NCI-H2171 (cell line): ENCODE results near the gene MAP3K4.

Source experiments
- DNase-seq: peaks from one replicate; lab custom pipeline; 2025; lab: John Stamatoyannopoulos, UW

Gene MAP3K4, protein sequence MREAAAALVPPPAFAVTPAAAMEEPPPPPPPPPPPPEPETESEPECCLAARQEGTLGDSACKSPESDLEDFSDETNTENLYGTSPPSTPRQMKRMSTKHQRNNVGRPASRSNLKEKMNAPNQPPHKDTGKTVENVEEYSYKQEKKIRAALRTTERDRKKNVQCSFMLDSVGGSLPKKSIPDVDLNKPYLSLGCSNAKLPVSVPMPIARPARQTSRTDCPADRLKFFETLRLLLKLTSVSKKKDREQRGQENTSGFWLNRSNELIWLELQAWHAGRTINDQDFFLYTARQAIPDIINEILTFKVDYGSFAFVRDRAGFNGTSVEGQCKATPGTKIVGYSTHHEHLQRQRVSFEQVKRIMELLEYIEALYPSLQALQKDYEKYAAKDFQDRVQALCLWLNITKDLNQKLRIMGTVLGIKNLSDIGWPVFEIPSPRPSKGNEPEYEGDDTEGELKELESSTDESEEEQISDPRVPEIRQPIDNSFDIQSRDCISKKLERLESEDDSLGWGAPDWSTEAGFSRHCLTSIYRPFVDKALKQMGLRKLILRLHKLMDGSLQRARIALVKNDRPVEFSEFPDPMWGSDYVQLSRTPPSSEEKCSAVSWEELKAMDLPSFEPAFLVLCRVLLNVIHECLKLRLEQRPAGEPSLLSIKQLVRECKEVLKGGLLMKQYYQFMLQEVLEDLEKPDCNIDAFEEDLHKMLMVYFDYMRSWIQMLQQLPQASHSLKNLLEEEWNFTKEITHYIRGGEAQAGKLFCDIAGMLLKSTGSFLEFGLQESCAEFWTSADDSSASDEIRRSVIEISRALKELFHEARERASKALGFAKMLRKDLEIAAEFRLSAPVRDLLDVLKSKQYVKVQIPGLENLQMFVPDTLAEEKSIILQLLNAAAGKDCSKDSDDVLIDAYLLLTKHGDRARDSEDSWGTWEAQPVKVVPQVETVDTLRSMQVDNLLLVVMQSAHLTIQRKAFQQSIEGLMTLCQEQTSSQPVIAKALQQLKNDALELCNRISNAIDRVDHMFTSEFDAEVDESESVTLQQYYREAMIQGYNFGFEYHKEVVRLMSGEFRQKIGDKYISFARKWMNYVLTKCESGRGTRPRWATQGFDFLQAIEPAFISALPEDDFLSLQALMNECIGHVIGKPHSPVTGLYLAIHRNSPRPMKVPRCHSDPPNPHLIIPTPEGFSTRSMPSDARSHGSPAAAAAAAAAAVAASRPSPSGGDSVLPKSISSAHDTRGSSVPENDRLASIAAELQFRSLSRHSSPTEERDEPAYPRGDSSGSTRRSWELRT (N-terminal part only)

DNA sequence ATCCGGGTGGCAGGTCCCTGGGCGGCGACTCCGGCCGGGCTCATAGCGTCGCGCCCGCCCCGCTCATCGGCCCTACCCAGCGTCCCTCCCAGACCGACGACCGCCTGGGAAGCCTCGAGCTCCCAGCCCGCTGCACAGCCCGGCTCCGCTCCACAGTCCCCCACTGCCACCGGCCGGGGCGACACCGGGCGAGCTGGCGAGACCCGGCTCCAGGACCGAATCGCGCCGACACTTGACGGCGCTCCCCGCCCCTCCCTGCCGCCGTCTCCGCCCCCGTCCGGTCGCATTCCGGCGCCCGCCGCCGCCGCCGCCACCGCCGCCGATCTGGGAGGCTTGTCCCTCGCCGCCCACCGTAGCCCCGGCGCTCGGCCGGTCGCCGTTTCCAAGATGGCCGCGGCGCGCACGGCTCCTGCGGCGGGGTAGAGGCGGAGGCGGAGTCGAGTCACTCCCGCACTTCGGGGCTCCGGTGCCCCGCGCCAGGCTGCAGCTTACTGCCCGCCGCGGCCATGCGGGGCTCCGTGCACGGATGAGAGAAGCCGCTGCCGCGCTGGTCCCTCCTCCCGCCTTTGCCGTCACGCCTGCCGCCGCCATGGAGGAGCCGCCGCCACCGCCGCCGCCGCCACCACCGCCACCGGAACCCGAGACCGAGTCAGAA is at the start of gene MAP3K4:
Gene MAP3K4 (plus strand): TSS at position 364 of the 655 bp plus-strand sequence. CDS start 163 bp downstream, at position 527.
- DNase-seq = peak; percentile 66

GRCh38 chr6:160943997-160944396 is 47.6 kb upstream of the MAP3K4 start:
- DNase-seq = no peak

- DNase-seq = no peak
Measured at GRCh38 chr6:160945516-160946177, 45.9 kb upstream of the MAP3K4 start.

DNA sequence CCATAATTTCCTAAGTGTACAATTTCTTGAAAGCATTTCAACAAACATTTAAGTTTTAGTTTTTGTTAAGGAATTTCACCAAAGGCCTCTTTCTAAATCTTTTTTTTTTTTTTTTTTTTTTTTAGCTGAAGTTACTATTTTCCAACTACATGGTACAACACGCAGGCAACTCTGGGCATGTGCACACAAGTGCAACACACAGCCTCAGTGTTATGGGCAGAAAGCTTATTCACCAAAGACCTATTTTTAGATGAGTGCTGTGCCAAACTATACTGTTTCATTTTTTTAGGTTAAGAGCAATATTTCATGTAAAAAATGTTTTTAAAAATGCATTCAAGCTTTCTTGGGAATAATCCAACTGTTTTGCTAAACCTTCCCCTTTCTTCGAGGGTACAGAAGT is 42.0 kb upstream of the MAP3K4 start:
- no peak for DNase-seq

- DNase-seq = no peak
Measured at GRCh38 chr6:160950507-160950906, 41.1 kb upstream of the MAP3K4 start.

DNA sequence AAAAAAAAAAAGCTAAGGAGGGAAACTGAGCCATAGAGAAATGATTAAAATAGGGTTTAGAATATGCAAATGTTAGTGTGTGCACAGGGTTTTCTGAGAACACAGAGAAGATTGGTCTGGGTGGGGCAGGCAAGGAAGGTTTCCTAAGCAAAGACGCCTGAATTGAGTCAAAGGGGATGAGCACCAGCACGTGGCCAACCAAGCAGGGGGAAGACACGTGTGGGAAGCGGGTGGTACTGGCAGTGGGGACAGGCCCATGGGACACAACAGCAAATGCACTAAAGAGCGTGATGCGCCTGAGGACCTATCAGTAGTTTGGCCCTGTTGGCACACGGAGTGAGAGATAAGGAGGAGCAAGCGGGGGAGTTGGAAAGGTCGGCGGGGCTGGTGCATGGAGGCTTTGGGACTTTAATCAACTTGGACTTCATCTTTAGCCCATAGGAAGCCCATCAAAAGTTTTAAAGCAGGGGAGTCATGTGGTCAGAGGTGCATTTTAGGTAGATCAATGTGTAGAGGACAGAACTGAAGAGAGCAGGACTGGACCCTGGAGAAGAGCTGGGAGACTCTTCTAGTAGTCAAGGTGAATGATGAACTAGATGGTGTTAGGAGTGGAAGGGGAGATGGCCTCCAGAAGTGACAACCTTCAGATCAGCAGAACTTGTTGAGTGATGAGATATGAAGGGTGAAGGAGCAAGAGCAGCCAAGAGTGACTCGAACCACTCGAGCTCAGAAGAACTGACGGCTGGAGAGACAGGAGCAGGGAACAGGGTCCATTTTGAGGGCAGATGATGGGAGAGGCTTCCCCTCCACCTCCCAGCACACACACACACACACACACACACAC is 40.2 kb upstream of the MAP3K4 start:
- DNase-seq = no peak

DNA sequence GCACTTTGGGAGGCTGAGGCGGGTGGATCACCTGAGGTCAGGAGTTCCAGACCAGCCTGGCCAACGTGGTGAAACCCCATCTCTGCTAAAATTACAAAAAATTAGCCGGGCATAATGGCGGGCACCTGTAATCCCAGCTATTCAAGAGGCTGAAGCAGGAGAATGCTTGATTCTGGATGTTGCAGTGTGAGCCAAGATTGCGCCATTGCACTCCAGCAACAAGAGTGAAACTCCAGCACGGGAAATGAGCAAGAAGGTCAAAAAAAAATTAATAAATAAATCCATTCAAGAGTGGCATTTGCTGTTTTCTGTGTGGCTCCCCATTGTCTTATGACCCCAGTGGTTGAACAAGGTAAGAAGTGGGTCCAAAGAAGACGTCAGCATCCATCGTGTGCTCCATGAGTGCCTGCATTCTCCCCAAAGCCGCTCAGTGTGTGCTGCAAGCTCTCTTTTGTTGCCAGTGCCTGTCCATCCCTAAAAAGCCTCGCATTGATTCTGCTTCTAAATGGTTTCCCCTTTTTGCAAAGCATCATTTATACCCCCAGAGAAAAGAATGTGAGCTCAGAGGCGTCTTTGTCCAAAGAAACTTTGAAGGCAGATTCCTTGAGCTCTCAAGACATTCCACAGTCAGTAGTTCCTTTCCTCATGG is 38.8 kb upstream of the MAP3K4 start:
- DNase-seq = no peak

- DNase-seq = no peak
Measured at GRCh38 chr6:160955508-160956295, 35.9 kb upstream of the MAP3K4 start.

- no peak for DNase-seq
Measured at GRCh38 chr6:160956300-160957035, 35.1 kb upstream of the MAP3K4 start.

DNA sequence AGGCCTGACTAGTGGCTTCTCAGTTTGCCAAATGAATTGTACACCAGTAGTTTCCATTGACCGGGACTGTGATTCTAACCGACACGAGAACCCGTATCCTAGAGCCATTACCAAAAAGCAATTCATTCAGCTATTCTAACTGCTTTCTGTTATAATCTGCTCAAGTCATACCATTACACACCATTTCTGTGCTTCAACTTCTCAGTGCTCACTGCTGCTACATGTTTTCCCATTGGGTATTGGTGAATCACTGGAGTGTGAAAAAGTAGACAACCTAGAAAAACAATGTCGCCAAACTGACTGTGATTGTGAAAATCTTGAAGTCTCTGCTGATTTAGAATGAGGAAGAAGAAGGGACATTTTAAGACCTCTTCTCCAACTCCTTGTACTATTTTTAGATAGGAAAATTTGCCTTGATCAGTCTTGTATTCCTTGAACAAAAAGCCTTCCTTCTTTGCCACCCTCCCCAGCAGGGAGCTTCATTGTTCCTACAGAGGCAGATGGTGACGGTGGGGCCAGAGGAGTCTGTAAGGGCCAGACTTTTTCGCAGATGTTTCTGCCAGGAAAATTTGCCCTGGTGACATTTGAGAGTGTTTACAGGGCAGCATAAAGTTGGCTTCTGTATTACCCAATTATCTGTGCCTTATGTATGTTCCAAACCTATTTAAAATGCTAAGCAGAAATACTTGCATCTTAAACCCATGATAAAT is 31.7 kb upstream of the MAP3K4 start:
- peak; percentile 91 for DNase-seq

- no peak for DNase-seq
Measured at GRCh38 chr6:160960839-160961238, 30.7 kb upstream of the MAP3K4 start.

DNA sequence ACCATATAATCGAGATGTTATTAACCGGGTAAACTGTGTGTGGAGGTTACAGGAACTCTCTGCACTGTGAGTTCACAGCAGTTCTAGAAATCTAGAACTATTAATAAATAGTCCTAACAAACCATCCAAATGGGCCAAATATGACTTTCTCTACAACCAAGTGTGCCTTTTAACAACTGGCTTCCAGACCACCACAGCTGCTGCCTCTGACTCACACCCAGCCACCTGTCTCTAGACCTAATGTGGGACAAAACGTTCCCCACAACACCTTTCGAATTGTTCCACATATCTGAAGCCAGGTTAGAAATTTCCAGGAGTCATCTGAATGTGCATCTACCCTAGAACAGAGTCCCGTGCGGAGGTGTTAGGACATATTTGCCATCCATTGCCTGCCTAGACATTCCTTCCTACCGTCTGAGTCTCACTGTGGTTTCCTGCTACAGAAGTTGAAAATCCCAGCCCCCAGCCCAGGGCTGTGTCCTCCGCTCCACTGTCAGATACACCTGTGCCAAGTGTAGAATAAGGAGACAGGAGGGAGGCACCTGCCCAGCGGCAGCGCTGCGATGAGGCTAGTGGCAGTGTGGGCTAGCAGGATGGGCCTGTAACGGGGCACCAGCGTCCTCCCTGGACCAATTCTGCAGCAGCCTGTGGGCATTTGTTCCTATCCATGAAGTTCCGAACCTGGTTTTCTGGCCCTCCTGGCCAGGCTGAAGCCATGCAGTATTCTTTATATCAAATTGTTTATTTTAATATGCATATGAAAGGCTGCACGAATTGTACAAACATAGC is 28.5 kb upstream of the MAP3K4 start:
- DNase-seq = no peak

DNA sequence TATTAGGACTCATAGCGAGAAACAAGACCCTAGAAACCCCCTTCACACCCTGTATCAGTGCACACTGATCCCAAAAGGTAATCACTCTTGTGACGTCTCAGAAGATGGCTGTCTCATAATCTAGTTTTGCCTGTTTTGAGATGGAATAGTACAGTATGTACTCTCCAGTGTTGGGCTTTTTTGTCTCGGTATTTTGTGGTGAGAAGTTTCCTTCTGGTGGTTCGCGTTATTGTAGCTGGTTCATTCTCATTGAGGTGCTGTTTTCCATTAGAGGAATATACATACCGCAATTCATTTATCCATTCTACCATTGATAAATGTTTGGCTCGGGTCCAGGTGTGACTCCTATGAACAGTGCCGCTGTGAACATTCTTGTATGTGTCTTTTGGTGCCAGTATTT is 27.9 kb upstream of the MAP3K4 start:
- DNase-seq = no peak

GRCh38 chr6:160965893-160966292 is 25.7 kb upstream of the MAP3K4 start:
- DNase-seq = no peak

DNA sequence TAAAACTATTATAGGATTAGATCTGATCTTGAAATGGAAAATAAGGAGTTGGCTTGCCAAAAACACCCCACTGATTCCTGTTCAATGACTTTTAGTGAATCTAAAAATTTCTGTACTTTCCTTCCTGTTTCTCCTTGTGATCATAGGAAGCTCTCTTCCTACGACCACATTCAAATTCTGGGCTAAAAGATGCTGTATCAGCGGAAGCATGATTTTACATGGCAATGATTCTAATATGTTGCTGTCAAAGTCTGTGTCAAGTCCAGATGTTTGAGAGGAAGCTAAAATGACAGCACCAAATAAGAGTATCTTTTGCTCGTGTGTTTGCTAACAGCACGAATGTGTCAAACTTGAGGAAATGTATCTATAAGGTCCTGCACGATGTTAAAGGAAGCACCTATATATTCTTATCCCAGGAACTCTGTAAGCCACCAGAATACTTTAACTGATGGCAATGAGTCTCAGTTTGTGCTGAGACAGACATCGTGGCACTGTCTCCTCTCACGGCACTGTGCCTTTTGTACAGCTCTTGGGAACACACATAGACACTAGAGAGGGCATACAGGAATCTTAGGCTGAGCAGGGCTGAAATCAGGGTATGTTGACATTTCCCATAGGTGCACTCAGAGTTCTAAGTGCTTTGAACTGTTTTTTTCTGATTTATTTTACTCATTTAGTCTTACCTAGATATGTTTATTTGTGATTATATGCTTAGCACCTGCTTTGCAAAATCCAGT is 24.9 kb upstream of the MAP3K4 start:
- DNase-seq = no peak

DNA sequence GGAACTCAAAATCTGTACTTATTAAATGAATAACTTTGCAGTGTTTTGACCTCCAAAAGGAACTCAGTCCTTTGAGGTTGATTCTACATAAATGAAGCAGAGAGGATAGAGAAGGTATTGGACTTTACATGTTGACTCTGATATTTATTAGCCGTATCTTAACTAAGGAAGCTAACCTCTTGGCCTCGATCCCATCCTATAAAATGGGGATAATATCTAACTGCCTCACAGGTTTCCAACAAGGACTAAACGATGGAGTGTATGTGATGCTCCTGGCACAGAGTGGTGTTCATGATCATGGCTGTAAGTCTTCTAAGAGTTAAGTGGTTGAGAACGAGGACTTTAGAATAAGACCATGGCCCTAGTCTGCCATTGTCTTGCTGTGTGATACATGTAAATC is 24.2 kb upstream of the MAP3K4 start:
- no peak for DNase-seq
